Measurements from ENCODE around the gene AK5. TPM values are rescaled to one million over a fixed set of nuclear protein-coding genes. Genes with fewer than 3 reads are reported as not detected.

Gene AK5
- total RNA-seq, 2 experiments from 2014 or later, result 4.6 to 5.6 TPM

DNA sequence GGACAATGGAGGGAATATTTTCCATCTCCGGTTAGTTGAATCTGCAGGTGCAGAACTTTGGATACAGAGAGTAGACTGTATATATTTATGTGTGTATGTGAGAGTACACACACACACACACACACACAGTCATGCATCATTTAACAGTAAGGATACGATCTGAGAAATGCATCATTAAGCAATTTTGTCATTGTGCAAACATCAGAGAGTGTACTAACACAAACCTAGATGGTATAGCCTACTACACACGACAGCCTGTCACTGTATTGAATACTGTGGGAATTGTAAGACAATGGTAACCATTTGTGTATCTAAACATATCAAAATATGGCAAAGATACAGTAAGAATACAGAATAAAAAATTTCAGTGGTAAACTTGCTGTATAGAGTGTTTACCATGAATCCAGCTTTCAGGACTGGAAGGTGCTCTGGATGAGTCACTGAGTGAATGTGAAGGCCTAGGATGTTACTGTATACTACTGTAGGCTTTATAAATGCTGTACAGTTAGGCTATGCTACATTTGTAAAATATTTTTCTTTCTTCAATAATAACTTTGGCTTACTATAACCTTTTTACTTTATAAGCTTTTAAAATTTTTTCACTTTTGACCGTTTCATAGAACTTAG lies 262.1 kb downstream of the AK5 start:
- no peaks in the 10 kb centered on the region for H3K27me3 Mint-ChIP-seq
- CTCF ChIA-PET, result interaction anchor here (2.2 kb wide), 1 partner anchor 10 kb away, joined by 12 read pairs; no protein-coding TSS in a partner anchor

DNA sequence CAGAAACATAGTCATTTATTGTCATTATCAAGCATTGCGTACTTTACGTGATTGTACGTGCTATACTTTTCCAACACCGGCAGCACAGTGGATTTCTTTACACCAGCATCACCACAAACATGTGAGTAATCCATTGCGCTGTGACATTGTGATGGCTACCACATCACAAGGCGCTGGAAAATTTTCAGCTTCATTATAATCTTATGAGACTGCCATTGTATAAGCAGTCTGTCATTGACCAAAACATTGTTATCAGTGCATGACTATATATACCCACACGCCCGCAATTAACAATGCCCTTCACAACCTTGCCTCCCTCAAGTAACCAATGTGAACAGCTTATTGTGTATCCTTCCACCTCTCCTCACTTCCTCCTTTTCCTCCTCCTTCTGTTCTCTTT lies 263.0 kb downstream of the AK5 start:
- no peak overlapping the region for H3K4me3 Mint-ChIP-seq
- intact Hi-C loops (cut with micrococcal nuclease), result no loop called here
- no peaks in the 10 kb centered on the region for H3K9me3 Mint-ChIP-seq
- CTCF ChIA-PET, result interaction anchor here (0.7 to 2.2 kb wide), 2 partner anchors 11 to 271 kb away, joined by 3 to 12 read pairs; no protein-coding TSS in a partner anchor
- TF ChIP-seq, protein P1, sequence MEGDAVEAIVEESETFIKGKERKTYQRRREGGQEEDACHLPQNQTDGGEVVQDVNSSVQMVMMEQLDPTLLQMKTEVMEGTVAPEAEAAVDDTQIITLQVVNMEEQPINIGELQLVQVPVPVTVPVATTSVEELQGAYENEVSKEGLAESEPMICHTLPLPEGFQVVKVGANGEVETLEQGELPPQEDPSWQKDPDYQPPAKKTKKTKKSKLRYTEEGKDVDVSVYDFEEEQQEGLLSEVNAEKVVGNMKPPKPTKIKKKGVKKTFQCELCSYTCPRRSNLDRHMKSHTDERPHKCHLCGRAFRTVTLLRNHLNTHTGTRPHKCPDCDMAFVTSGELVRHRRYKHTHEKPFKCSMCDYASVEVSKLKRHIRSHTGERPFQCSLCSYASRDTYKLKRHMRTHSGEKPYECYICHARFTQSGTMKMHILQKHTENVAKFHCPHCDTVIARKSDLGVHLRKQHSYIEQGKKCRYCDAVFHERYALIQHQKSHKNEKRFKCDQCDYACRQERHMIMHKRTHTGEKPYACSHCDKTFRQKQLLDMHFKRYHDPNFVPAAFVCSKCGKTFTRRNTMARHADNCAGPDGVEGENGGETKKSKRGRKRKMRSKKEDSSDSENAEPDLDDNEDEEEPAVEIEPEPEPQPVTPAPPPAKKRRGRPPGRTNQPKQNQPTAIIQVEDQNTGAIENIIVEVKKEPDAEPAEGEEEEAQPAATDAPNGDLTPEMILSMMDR (IDR thresholded peaks at IDR 0.05), result no peak
- H3K36me3 Mint-ChIP-seq (ENCODE audit: low read depth), result no peaks in the 10 kb centered on the region
- DNase-seq (no peak), ATAC-seq (no peak)
- no peaks in the 10 kb centered on the region for H3K27me3 Mint-ChIP-seq
- no peak overlapping the region for H3K27ac Mint-ChIP-seq
- POLR2A ChIA-PET, result interaction anchor here (0.6 to 1.5 kb wide), 2 partner anchors 11 to 210 kb away, joined by 3 to 4 read pairs; no protein-coding TSS in a partner anchor
- no peaks in the 10 kb centered on the region for H3K4me1 Mint-ChIP-seq (ENCODE audit: low read depth)

More for the DNA sequence above, 262.1 kb downstream of the AK5 start:
- H3K4me1 Mint-ChIP-seq (ENCODE audit: low read depth), result no peaks in the 10 kb centered on the region
- ATAC-seq, result no peak
- no peak for DNase-seq
- TF ChIP-seq, protein P1 (IDR thresholded peaks at IDR 0.05), result no peak
- no peaks in the 10 kb centered on the region for H3K36me3 Mint-ChIP-seq (ENCODE audit: low read depth)
- no peaks in the 10 kb centered on the region for H3K9me3 Mint-ChIP-seq
- intact Hi-C loops (cut with micrococcal nuclease), result no loop called here
- no peak overlapping the region for H3K27ac Mint-ChIP-seq
- no peak overlapping the region for H3K4me3 Mint-ChIP-seq
- POLR2A ChIA-PET, result interaction anchor here (0.6 to 1.5 kb wide), 4 partner anchors 12 to 855 kb away, joined by 3 to 4 read pairs (median 3); no protein-coding TSS in a partner anchor

- no peak overlapping the region for H3K27ac Mint-ChIP-seq
These were observed 264.2 kb downstream of the AK5 start for GRCh38 chr1:77545970-77546369.

DNA sequence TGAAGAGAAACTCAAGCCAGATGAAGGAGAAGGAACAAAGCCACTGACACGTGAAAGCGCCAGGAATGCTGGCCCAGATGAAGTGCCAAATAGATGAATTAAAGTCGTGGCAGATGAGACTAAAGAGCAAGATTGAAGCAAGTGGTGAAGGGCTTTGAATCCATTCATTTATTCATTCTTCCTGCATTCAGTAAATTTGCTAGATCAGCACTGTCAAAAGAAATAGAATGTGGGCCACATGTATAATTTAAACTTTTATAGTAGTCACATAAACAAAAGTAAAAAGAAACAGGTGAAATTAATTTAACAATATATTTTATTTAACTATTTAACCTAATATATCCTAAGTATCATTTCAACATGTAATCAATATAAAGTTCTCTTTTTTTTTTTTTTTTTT lies 265.1 kb downstream of the AK5 start:
- DNase-seq (no peak), ATAC-seq (no peak)
- Mint-ChIP-seq H3K4me3 (no peak overlapping the region), H3K27ac (no peak overlapping the region), H3K27me3 (no peaks in the 10 kb centered on the region), H3K9me3 (no peaks in the 10 kb centered on the region), H3K4me1 (ENCODE audit: low read depth) (no peaks in the 10 kb centered on the region), H3K36me3 (ENCODE audit: low read depth) (no peaks in the 10 kb centered on the region)
- ChIA-PET CTCF (no interaction called here), POLR2A (no interaction called here)
- TF ChIP-seq, protein P1 (IDR thresholded peaks at IDR 0.05), result no peak
- intact Hi-C loops (cut with micrococcal nuclease), result no loop called here

More at GRCh38 chr1:77545970-77546369, 264.2 kb downstream of the AK5 start:
- ATAC-seq (no peak), DNase-seq (no peak)
- Mint-ChIP-seq H3K4me1 (ENCODE audit: low read depth) (no peaks in the 10 kb centered on the region), H3K36me3 (ENCODE audit: low read depth) (no peaks in the 10 kb centered on the region), H3K4me3 (no peak overlapping the region), H3K9me3 (no peaks in the 10 kb centered on the region), H3K27me3 (no peaks in the 10 kb centered on the region)
- POLR2A ChIA-PET, result no interaction called here
- CTCF ChIA-PET, result interaction anchor here (2.2 kb wide), 1 partner anchor 12 kb away, joined by 12 read pairs; no protein-coding TSS in a partner anchor
- intact Hi-C loops (cut with micrococcal nuclease), result no loop called here
- TF ChIP-seq, protein P1 (IDR thresholded peaks at IDR 0.05), result no peak

GRCh38 chr1:77548285-77548684 lies 266.5 kb downstream of the AK5 start:
- POLR2A ChIA-PET, result no interaction called here

More at GRCh38 chr1:77548285-77548684, 266.5 kb downstream of the AK5 start:
- Mint-ChIP-seq H3K27ac (no peak overlapping the region), H3K9me3 (no peaks in the 10 kb centered on the region), H3K4me1 (ENCODE audit: low read depth) (no peaks in the 10 kb centered on the region), H3K4me3 (no peak overlapping the region), H3K36me3 (ENCODE audit: low read depth) (no peaks in the 10 kb centered on the region), H3K27me3 (no peaks in the 10 kb centered on the region)
- TF ChIP-seq, protein P1 (IDR thresholded peaks at IDR 0.05), result no peak
- ATAC-seq (no peak), DNase-seq (no peak)
- intact Hi-C loops (cut with micrococcal nuclease), result no loop called here
- CTCF ChIA-PET, result no interaction called here
